Astrocyte (in vitro differentiated cells and primary cell): ENCODE data around the gene PRKCH. TPM values are rescaled to one million over a fixed set of nuclear protein-coding genes. Genes with fewer than 3 reads are reported as not detected.

Source experiments
- DNase-seq: peaks from one replicate; pipeline ENCODE4 v3.0.0-alpha.2; 2010; ENCODE audit warnings: low read depth
- FAIRE-seq: peaks from 2 replicates; lab custom pipeline; 2011; peaks lifted over from hg19 to GRCh38; lab: Jason Lieb, UNC
- H2AFZ ChIP-seq: 2 replicates; pipeline ENCODE4 v1.6.0; 2012; ENCODE audit warnings: low read depth, low read length, inconsistent platforms
- H3K27ac ChIP-seq: 2 replicates; pipeline ENCODE4 v1.5.1; 2011; ENCODE audit warnings: low read depth, low read length, inconsistent platforms
- H3K27me3 ChIP-seq: 2 replicates; pipeline ENCODE4 v1.6.0; 2011; ENCODE audit warnings: low read length, inconsistent platforms; ENCODE audit not compliant: insufficient read depth
- H3K36me3 ChIP-seq: 2 replicates; pipeline ENCODE4 v1.5.1; 2011; ENCODE audit warnings: low read length, inconsistent platforms; ENCODE audit not compliant: insufficient read depth
- H3K4me1 ChIP-seq: 2 replicates; pipeline ENCODE4 v1.5.1; 2011; ENCODE audit warnings: low read length, inconsistent platforms; ENCODE audit not compliant: insufficient read depth
- H3K4me2 ChIP-seq: 2 replicates; pipeline ENCODE4 v1.6.0; 2012; ENCODE audit warnings: low read length, inconsistent platforms
- H3K4me3 ChIP-seq: 2 replicates; pipeline ENCODE4 v1.5.1; 2011; ENCODE audit warnings: low read depth, mild to moderate bottlenecking, low read length, inconsistent platforms; ENCODE audit not compliant: insufficient read depth
- H3K79me2 ChIP-seq: 2 replicates; pipeline ENCODE4 v1.6.0; 2012; ENCODE audit warnings: mild to moderate bottlenecking, low read length, inconsistent platforms; ENCODE audit not compliant: insufficient read depth
- H3K9ac ChIP-seq: 2 replicates; pipeline ENCODE4 v1.6.0; 2012; ENCODE audit warnings: mild to moderate bottlenecking, low read length, inconsistent platforms
- H3K9me3 ChIP-seq: 2 replicates; pipeline ENCODE4 v1.5.1; 2012; ENCODE audit warnings: low read depth, mild to moderate bottlenecking, low read length, inconsistent platforms; ENCODE audit not compliant: insufficient read depth
- H4K20me1 ChIP-seq: 2 replicates; pipeline ENCODE4 v1.6.0; 2012; ENCODE audit warnings: low read length, inconsistent platforms; ENCODE audit not compliant: insufficient read depth
- H3K27ac Mint-ChIP-seq: one replicate; pipeline ENCODE4 v1.8.0; 2021; ENCODE audit warnings: mild to moderate bottlenecking, mixed read lengths; ENCODE audit not compliant: unreplicated experiment
- H3K27me3 Mint-ChIP-seq: one replicate; pipeline ENCODE4 v1.8.0; 2021; ENCODE audit warnings: low read depth, mixed read lengths; ENCODE audit not compliant: unreplicated experiment
- H3K36me3 Mint-ChIP-seq: one replicate; pipeline ENCODE4 v1.8.0; 2021; ENCODE audit warnings: low read depth, mixed read lengths; ENCODE audit not compliant: unreplicated experiment
- H3K4me1 Mint-ChIP-seq: one replicate; pipeline ENCODE4 v1.8.0; 2021; ENCODE audit warnings: low read depth, mixed read lengths; ENCODE audit not compliant: unreplicated experiment
- H3K4me3 Mint-ChIP-seq: one replicate; pipeline ENCODE4 v1.8.0; 2021; ENCODE audit warnings: mild to moderate bottlenecking, moderate library complexity, mixed read lengths; ENCODE audit not compliant: unreplicated experiment
- H3K9me3 Mint-ChIP-seq: one replicate; pipeline ENCODE4 v1.8.0; 2021; ENCODE audit warnings: mild to moderate bottlenecking, mixed read lengths; ENCODE audit not compliant: unreplicated experiment
- CTCF ChIP-seq: IDR thresholded peaks from 2 replicates; pipeline ENCODE4 v1.5.1; 2011; ENCODE audit warnings: low read depth, mild to moderate bottlenecking, inconsistent platforms, low read length, moderate library complexity; ENCODE audit not compliant: insufficient read depth
- EZH2 ChIP-seq: IDR thresholded peaks from 2 replicates; pipeline ENCODE4 v1.6.1; 2012; ENCODE audit warnings: mild to moderate bottlenecking, low read length, inconsistent platforms; ENCODE audit not compliant: insufficient read depth
- total RNA-seq: library from RNA; stranded (reverse); gene quantifications from 2 replicates; pipeline ENCODE4 v1.2.1, GENCODE V29; 2021

The PRKCH gene
- total RNA-seq, 1 donor from 2014 or later: 6.0 TPM

GRCh38 chr14:61380984-61381383, 59.6 kb downstream of the PRKCH start:
- DNase-seq (no peak), FAIRE-seq (no peak)

GRCh38 chr14:61381553-61381952, 60.2 kb downstream of the PRKCH start:
- H3K4me2 ChIP-seq: no peak overlapping the region
- no peaks in the 10 kb centered on the region for H3K27me3 Mint-ChIP-seq
- no peak overlapping the region for H3K4me3 Mint-ChIP-seq

More at GRCh38 chr14:61380984-61381383, 59.6 kb downstream of the PRKCH start:
- peaks cover 3% of the 10 kb centered on the region for H3K27me3 ChIP-seq
- H3K27ac Mint-ChIP-seq: no peak overlapping the region
- H3K36me3 Mint-ChIP-seq: peaks cover 3% of the 10 kb centered on the region
- no peak overlapping the region for H2AFZ ChIP-seq
- no peak overlapping the region for H3K4me3 Mint-ChIP-seq
- H3K9me3 Mint-ChIP-seq: peaks cover 4% of the 10 kb centered on the region
- TF ChIP-seq EZH2 (no peak), CTCF (no peak)
- no peak overlapping the region for H3K4me3 ChIP-seq
- H3K27ac ChIP-seq: no peak overlapping the region
- no peak overlapping the region for H3K4me2 ChIP-seq
- no peak overlapping the region for H3K9ac ChIP-seq
- no peaks in the 10 kb centered on the region for H3K4me1 ChIP-seq
- H4K20me1 ChIP-seq: no peaks in the 10 kb centered on the region
- no peaks in the 10 kb centered on the region for H3K79me2 ChIP-seq
- peaks cover 5% of the 10 kb centered on the region for H3K4me1 Mint-ChIP-seq
- no peaks in the 10 kb centered on the region for H3K27me3 Mint-ChIP-seq
- H3K36me3 ChIP-seq: no peaks in the 10 kb centered on the region
- no peaks in the 10 kb centered on the region for H3K9me3 ChIP-seq

More at GRCh38 chr14:61381553-61381952, 60.2 kb downstream of the PRKCH start:
- H3K4me1 ChIP-seq: no peaks in the 10 kb centered on the region
- H3K27ac ChIP-seq: no peak overlapping the region
- no peaks in the 10 kb centered on the region for H3K9me3 ChIP-seq
- H3K27me3 ChIP-seq: peaks cover 3% of the 10 kb centered on the region
- peaks cover under 1% of the 10 kb centered on the region for H3K36me3 Mint-ChIP-seq
- H3K9me3 Mint-ChIP-seq: peaks cover 1% of the 10 kb centered on the region
- H3K4me1 Mint-ChIP-seq: peaks cover 5% of the 10 kb centered on the region
- H3K27ac Mint-ChIP-seq: no peak overlapping the region
- H3K36me3 ChIP-seq: no peaks in the 10 kb centered on the region
- no peaks in the 10 kb centered on the region for H4K20me1 ChIP-seq
- no peak overlapping the region for H2AFZ ChIP-seq
- TF ChIP-seq CTCF (no peak), EZH2 (no peak)
- FAIRE-seq (no peak), DNase-seq (no peak)
- no peaks in the 10 kb centered on the region for H3K79me2 ChIP-seq
- H3K9ac ChIP-seq: no peak overlapping the region
- H3K4me3 ChIP-seq: no peak overlapping the region
